Measurements from ENCODE around the gene GMNN.

DNA sequence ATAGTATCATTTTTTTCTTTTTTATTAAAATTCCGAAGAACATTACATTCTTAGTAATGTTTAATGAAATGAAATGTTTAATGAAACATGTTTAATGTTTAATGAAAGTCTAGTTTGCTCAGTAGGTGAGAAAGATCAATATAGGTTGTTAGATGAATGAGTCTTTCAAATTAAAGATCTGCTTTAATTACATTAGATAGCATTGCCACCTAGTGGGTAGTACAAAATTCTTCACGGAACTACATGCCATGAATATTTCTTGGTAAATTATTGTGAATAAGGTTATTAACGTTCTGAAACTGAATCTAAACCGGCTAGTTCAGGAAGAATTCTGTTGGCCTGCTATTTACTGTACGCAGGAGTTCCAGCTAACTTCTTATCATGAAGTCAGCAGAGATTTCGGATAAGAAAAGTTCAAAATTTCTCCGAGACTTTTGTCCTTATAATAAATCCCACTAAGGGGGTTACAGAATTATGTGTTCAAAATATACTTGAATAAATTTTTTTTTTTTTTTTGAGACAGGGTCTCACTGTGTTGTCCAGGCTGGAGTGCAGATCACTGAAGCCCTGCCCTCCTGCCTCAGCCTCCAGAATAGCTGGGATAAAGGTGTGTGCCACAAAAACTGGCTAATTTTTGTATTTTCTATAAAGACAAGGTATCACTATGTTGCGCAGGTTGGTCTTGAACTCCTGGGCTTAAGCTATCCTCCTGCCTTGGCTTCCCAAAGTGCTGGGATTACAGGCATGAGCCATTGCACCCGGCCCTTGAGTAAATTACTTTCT, 7.9 kb upstream of the GMNN start:
- TF ChIP-seq CTCF (IDR thresholded peaks at IDR 0.05; ENCODE audit: low read depth, low read length) (peak; percentile 58), EZH2phosphoT487 (IDR thresholded peaks at IDR 0.05; ENCODE audit: low read depth) (no peak)

All from OCI-LY3 (cell line).